ENCODE data around the gene C14orf39.

DNA sequence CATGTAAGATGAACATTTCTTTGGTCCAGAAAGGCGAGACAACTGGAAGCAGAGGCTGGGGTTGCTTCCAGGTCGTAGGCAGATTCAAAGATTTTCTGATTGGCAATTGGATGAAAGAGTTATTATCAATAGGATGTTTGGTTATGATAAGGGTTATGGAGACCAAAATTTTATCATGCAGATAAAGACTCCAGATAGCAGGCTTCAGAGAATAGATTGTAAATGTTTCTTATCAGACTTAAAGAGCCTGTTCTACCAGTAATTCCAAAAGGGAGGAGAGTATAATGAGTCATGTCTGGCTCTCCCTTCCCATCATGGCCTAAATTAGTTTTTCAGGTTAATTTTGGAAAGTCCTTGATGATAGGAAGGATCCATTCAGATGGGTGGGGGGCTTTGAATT is 55.6 kb downstream of the C14orf39 start:
- no peak for TF ChIP-seq CTCF (IDR thresholded peaks at IDR 0.05; ENCODE audit: poor library complexity)
- no peak for TF ChIP-seq EZH2phosphoT487 (IDR thresholded peaks at IDR 0.05; ENCODE audit: low read depth, severe bottlenecking, unreplicated experiment)
